GM21723 (cell line): ENCODE results near the gene OR2G6.
"Not testable (repeated sequence)": the region's sequence is repeated elsewhere in the genome, so short reads cannot be mapped to it uniquely, and the experiment has no call there.

Source experiments
- ATAC-seq: cut with Tn5 transposase; IDR thresholded peaks from one replicate; pipeline ENCODE4 v1.9.1; 2021; ENCODE audit warnings: mild to moderate bottlenecking, moderate library complexity; ENCODE audit not compliant: unreplicated experiment

Gene OR2G6

GRCh38 chr1:248507773-248508172 lies at the start of gene OR2G6:
OR2G6 (plus strand) TSS chr1:248508073; CDS start chr1:248521647, 13,574 bp downstream.
- not testable (repeated sequence) for ATAC-seq

GRCh38 chr1:248459117-248459516 lies 48.8 kb upstream of the OR2G6 start:
- not testable (repeated sequence) for ATAC-seq

- ATAC-seq, result no peak
Observed at GRCh38 chr1:248471154-248471553, 36.7 kb upstream of the OR2G6 start.

GRCh38 chr1:248472111-248472510 lies 35.8 kb upstream of the OR2G6 start:
- not testable (repeated sequence) for ATAC-seq

- not testable (repeated sequence) for ATAC-seq
Observed at GRCh38 chr1:248473051-248473450, 34.8 kb upstream of the OR2G6 start, which contains the start of gene OR2T3. OR2T3 (plus strand) TSS chr1:248473351; CDS start chr1:248473351, 0 bp downstream.

GRCh38 chr1:248475660-248476059 lies 32.2 kb upstream of the OR2G6 start:
- peak; percentile 89 for ATAC-seq

- ATAC-seq, result peak; percentile 93
Observed at GRCh38 chr1:248481686-248482579, 25.9 kb upstream of the OR2G6 start.

GRCh38 chr1:248488289-248488688 lies 19.6 kb upstream of the OR2G6 start, which contains the start of gene OR2T5:
OR2T5 (plus strand) TSS chr1:248488589; CDS start chr1:248488589, 0 bp downstream.
- ATAC-seq, result not testable (repeated sequence)

- not testable (repeated sequence) for ATAC-seq
Observed at GRCh38 chr1:248496661-248497060, 11.2 kb upstream of the OR2G6 start.

GRCh38 chr1:248500305-248501035 lies 7.4 kb upstream of the OR2G6 start:
- ATAC-seq, result not testable (repeated sequence)

GRCh38 chr1:248510217-248510616 lies 2.3 kb downstream of the OR2G6 start:
- ATAC-seq, result not testable (repeated sequence)

GRCh38 chr1:248521856-248522255 lies 14.0 kb downstream of the OR2G6 start:
- no peak for ATAC-seq

- ATAC-seq, result not testable (repeated sequence)
Observed at GRCh38 chr1:248537449-248537848, 29.6 kb downstream of the OR2G6 start.

GRCh38 chr1:248547383-248547782 lies 39.5 kb downstream of the OR2G6 start:
- not testable (repeated sequence) for ATAC-seq

- ATAC-seq, result not testable (repeated sequence)
Observed at GRCh38 chr1:248551027-248551426, 43.2 kb downstream of the OR2G6 start.

GRCh38 chr1:248562672-248563071 lies 54.8 kb downstream of the OR2G6 start, which contains the start of gene OR2T29:
OR2T29 (minus strand) TSS chr1:248562772; CDS start chr1:248559491, 3,281 bp downstream.
- ATAC-seq, result not testable (repeated sequence)

GRCh38 chr1:248565530-248566373 lies 57.9 kb downstream of the OR2G6 start:
- peak; percentile 73 for ATAC-seq

GRCh38 chr1:248569049-248569448 lies 61.2 kb downstream of the OR2G6 start:
- ATAC-seq, result not testable (repeated sequence)

GRCh38 chr1:248570811-248571210 lies 62.9 kb downstream of the OR2G6 start:
- not testable (repeated sequence) for ATAC-seq

GRCh38 chr1:248572049-248572448 lies 64.2 kb downstream of the OR2G6 start:
- peak; percentile 97 for ATAC-seq
